GM18951 (cell line): ENCODE measurements around the gene MUC4.
"Not testable (repeated sequence)": the region's sequence is repeated elsewhere in the genome, so short reads cannot be mapped to it uniquely, and the experiment has no call there.

Source experiments
- POLR2A ChIP-seq: IDR thresholded peaks from 4 replicates; pipeline ENCODE4 v1.6.1; 2011; ENCODE audit warnings: mild to moderate bottlenecking; ENCODE audit not compliant: insufficient read length, insufficient read depth; ENCODE audit errors: extremely low read depth
- in situ Hi-C: fragments of 300-500 bp; cut with MboI; formaldehyde crosslinking; loops from one replicate; pipeline ENCODE4 v1.12.0; 2022; ENCODE audit warnings: low sequenced_read_pairs, mixed read lengths, inconsistent platforms; ENCODE audit not compliant: unreplicated experiment

MUC4 gene

GRCh38 chr3:195773956-195774537 is 37.7 kb downstream of the MUC4 start:
- in situ Hi-C loops = no loop called here
- TF ChIP-seq POLR2A = no peak

DNA sequence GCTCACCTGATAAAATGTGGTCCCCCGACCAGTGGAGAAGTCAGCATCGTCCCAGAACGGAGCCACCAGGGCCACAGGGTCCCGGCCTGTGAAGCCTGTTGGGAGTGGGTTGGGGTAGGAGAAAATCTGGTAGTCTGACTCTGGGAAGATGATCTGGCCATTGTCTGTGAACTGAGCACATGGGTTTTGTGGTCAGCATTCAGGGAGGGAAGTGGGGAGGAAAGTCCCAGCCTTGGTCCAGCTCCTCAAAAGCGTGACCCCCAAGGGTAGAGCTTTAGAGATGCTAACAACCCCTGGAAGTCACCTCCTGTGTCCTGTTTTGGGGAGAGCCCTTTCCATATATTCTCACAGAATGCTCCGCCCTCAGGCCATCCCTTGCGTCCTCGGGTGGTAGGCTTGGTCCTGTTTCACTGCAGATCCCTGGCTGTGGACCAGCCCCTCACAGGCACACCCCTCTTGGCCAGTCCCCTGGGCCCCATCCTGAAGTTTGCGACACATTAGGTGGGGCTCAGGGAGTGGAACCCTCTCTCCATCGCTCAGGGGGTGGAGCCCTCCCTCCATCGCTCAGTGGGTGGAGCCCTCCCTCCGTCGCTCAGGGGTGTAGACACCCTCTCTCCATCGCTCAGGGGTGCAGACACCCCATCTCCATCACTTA is 40.0 kb downstream of the MUC4 start:
- in situ Hi-C loops = no loop called here
- TF ChIP-seq POLR2A = no peak

DNA sequence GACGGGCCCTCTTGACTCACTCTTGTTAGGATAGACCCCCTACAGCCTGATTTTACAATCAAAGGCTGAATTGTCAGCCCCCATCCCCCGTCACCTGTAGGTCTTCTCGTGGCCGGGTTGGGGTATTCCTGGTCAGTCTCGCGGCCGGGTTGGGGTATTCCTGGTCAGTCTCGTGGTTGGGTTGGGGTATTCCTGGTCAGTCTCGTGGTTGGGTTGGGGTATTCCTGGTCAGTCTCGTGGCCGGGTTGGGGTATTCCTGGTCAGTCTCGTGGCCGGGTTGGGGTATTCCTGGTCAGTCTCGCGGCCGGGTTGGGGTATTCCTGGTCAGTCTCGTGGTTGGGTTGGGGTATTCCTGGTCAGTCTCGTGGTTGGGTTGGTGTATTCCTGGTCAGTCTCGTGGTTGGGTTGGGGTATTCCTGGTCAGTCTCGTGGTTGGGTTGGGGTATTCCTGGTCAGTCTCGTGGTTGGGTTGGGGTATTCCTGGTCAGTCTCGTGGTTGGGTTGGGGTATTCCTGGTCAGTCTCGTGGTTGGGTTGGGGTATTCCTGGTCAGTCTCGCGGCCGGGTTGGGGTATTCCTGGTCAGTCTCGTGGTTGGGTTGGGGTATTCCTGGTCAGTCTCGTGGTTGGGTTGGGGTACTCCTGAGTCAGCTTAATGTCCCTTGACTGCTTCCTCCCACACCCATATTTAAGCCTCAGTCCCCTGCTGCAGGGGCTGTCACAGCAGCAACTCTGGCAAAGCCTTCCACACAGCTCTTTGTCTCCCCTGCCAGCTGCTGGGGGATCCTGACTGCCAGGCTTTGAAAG is 40.7 kb downstream of the MUC4 start:
- in situ Hi-C loops = not testable (repeated sequence)

DNA sequence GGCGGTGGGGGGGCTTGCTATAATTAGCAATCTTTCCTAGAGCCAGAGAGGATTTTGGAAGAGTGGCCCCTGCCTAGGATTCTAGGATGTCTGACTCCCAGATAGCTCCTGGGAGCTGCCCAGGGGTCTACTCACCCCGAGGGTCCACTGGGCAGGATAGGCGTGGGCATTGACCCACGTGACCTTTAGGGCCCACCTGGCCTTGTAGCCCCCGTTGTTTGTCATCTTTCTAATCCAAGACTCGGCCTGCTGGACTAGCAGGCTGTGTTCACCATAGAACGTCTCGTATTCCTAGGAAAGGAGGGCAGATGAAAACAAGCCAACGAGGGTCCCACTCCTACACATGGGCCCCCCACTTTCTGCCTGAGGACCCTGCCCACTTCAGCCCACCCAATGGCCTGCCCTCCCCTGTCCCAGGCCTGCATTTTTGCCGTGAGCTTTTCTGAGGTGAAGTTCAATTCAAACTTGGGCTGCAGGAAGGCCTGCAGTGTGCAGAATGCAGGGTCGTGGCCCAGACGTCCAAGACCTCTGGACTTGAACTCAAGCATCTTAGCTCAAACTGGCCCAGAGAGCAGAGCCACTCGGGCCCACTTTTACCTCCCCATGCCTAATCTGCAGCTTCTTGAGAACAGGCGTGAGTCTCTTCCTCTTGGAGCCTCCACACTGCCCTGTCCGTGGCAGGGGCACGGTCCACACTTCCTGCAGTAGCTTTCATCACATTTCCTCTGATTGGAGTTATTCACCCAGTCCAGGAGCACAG is 41.5 kb downstream of the MUC4 start:
- TF ChIP-seq POLR2A = no peak

DNA sequence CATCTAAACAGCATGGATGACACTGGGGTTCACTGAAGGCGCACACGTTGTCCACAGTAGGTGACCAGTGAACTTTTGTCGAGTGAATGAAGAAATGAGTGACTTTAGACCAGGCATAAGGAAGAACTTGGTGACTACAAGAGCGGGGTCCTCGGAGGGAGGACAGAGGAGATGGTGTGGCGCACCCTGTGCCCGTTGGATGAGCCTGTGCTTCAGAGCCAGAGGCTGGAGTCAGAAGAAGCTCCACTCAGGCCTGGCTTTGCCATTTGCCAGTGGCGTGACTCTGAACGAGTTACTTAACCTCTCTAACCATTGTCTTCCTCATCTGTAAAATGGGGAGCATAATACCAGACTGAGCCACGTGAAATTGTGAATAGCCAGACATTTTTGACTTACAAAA is 42.2 kb downstream of the MUC4 start:
- in situ Hi-C loops = no loop called here

More for the DNA sequence above, 41.5 kb downstream of the MUC4 start:
- in situ Hi-C loops = no loop called here

GRCh38 chr3:195768831-195769303 is 42.9 kb downstream of the MUC4 start:
- no peak for TF ChIP-seq POLR2A
- in situ Hi-C loops = no loop called here

More for the DNA sequence above, 42.2 kb downstream of the MUC4 start:
- no peak for TF ChIP-seq POLR2A

DNA sequence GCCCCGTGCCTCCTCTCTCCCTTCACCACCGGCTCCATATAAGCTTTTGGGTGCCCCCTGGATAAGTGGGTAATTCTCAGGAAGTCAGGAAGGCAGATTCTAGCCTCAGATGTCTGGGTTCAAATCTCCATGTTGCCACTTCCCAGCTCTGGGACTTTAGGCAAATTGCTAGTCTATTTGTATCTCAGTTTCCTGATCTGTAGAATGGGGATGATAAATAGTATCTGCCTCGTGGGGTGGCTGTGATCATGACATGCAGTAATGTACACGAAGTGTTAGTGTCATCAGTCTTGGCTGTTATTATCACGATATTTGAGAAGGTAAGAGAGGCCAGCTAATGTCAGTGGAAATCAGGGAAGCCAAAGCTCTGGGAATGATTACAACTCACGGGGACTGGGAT is 43.3 kb downstream of the MUC4 start:
- TF ChIP-seq POLR2A = no peak

GRCh38 chr3:195767792-195768191 is 43.9 kb downstream of the MUC4 start:
- in situ Hi-C loops = no loop called here
- no peak for TF ChIP-seq POLR2A

More for the DNA sequence above, 43.3 kb downstream of the MUC4 start:
- in situ Hi-C loops = no loop called here

DNA sequence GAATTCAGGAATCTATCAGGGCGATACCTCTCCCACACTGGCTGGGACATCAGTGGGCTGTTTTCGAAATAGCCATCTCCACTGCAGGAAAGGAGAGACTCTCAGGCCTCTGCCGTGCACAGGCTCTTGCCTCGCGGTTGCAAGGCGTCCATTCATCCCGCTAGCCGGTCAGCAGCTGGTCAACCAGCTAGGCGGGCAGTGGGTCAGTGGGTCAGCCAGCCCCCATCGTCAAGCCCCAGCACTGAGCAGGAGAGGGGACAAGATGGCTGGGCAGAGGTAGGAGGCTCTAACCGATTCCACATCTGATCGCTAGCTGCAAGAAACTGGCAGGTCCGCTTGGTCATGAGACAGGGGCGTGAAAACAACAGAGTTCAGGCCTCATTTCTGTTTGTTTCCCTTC is 45.1 kb downstream of the MUC4 start:
- in situ Hi-C loops = no loop called here
- TF ChIP-seq POLR2A = no peak

DNA sequence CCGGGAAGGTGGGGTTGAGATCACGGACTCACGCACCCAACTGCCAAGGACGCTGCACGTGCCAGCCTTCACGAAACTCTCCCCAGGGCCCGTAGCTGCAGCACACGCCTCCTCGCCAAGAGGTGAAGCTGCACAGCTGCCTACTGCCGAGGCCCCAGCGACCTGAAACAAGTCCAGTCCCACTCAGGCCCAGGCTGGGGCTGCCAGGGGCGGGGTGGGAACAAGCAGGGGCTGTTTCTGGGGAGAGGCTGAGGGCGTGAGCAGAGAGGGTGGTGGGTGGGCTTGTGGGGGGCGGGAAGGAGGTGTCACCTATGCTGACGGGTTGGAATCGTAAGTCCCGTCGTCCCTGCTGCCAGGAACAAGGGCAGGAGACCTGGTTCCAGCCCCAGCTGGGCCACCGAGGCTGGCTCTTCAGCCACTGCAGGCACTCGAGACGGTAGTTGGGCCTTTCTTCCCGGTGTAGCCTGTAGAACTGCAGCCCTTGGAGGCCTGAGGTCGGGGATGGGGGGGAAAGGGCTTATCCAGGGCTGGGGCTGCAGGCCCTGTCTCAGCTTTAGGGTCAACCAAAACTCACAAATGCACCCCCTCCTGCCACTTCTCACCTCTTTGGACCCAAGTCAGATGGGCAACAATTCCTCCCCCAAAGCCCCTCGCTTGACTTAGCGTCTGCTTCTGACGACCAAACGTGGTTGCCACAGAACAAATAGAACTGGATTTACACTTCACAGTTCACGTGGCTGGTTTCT is 46.6 kb downstream of the MUC4 start:
- in situ Hi-C loops = no loop called here
- TF ChIP-seq POLR2A = no peak

GRCh38 chr3:195763843-195764825 is 47.6 kb downstream of the MUC4 start:
- in situ Hi-C loops = no loop called here
- no peak for TF ChIP-seq POLR2A
